SK-N-SH (cell line): Measurements from ENCODE around the gene LRRC73. TPM values are rescaled to one million over a fixed set of nuclear protein-coding genes. Genes with fewer than 3 reads are reported as not detected.

Experiments
- CTCF ChIA-PET: fragments of 300-600, 350-600 bp; formaldehyde crosslinking; extraction: SDS; loops from one replicate; lab custom pipeline; 2021; lab: Yijun Ruan, JAX
- POLR2A ChIA-PET: fragments of 350-600 bp; sonication (Branson Sonifier 250); formaldehyde crosslinking; extraction: SDS; loops from one replicate; lab custom pipeline; 2020; ENCODE audit warnings: antibody characterized with exemption, inconsistent platforms; lab: Yijun Ruan, JAX
- DNase-seq: peaks from one replicate; pipeline ENCODE4 v3.0.0; 2012
- H2AFZ ChIP-seq: fragments of 200-600 bp; sonication (generic); 2 replicates; pipeline ENCODE4 v1.8.1; 2016; ENCODE audit warnings: antibody characterized with exemption, mild to moderate bottlenecking, low read depth
- H3F3A ChIP-seq: fragments of 200-600 bp; sonication (generic); replicated peaks from 2 replicates; pipeline ENCODE3; 2016; ENCODE audit warnings: antibody characterized with exemption, mild to moderate bottlenecking; ENCODE audit not compliant: insufficient read depth
- H3K27ac ChIP-seq, 2 experiments: fragments of 200-500 bp in 1 of 2; fragments of 200-600 bp in 1 of 2; sonication (Bioruptor generic) in 1 of 2; sonication (generic), shearing (Covaris generic) in 1 of 2; 2 replicates each; pipeline versions ENCODE4 v1.5.1 to v1.6.1; 2014 to 2016; ENCODE audit warnings: low read depth in 2 of 2, inconsistent platforms in 1 of 2, low read length in 1 of 2, mild to moderate bottlenecking in 1 of 2, mixed read lengths in 1 of 2
- H3K27me3 ChIP-seq: fragments of 200-600 bp; sonication (generic), shearing (Covaris generic); 2 replicates; pipeline ENCODE4 v1.6.1; 2016; ENCODE audit warnings: mixed run types; ENCODE audit not compliant: insufficient read depth
- H3K36me3 ChIP-seq, 2 experiments: fragments of 200-500 bp in 1 of 2; fragments of 200-600 bp in 1 of 2; sonication (Bioruptor generic) in 1 of 2; sonication (generic) in 1 of 2; replicated peaks in 1 of 2; 2 replicates each; pipeline versions ENCODE3 to v1.5.1; 2014 to 2016; ENCODE audit warnings: low read length in 1 of 2, mild to moderate bottlenecking in 1 of 2; ENCODE audit not compliant: insufficient read depth in 2 of 2, control insufficient read depth in 1 of 2
- H3K4me1 ChIP-seq, 2 experiments: fragments of 200-500 bp in 1 of 2; fragments of 200-600 bp in 1 of 2; sonication (Bioruptor generic) in 1 of 2; sonication (generic), shearing (Covaris generic) in 1 of 2; 2 replicates each; pipeline versions ENCODE4 v1.5.1 to v1.6.1; 2014 to 2016; ENCODE audit warnings: low read depth in 1 of 2, low read length in 1 of 2, mixed run types in 1 of 2; ENCODE audit not compliant: insufficient read depth in 2 of 2, control insufficient read depth in 1 of 2
- H3K4me2 ChIP-seq: fragments of 200-600 bp; sonication (generic), shearing (Covaris generic); 2 replicates; pipeline ENCODE4 v1.6.1; 2017; ENCODE audit warnings: mixed run types
- H3K4me3 ChIP-seq, 2 experiments: fragments of 200-500 bp in 1 of 2; fragments of 200-600 bp in 1 of 2; sonication (Bioruptor generic) in 1 of 2; sonication (generic), shearing (Covaris generic) in 1 of 2; 2 replicates each; pipeline versions ENCODE4 v1.5.1 to v1.8.1; 2014 to 2016; ENCODE audit warnings: low read depth in 2 of 2, inconsistent platforms in 1 of 2, low read length in 1 of 2, mild to moderate bottlenecking in 1 of 2, mixed read lengths in 1 of 2, moderate library complexity in 1 of 2
- H3K79me2 ChIP-seq: fragments of 200-600 bp; sonication (generic); 2 replicates; pipeline ENCODE4 v1.8.1; 2017; ENCODE audit warnings: mild to moderate bottlenecking; ENCODE audit not compliant: insufficient read depth
- H3K9ac ChIP-seq: fragments of 200-600 bp; sonication (generic); 2 replicates; pipeline ENCODE4 v1.6.1; 2017; ENCODE audit warnings: mixed run types
- H3K9me2 ChIP-seq: fragments of 200-600 bp; sonication (generic); 2 replicates; pipeline ENCODE4 v1.6.1; 2017; ENCODE audit warnings: mixed run types
- H3K9me3 ChIP-seq: fragments of 200-600 bp; sonication (generic); 2 replicates; pipeline ENCODE4 v1.6.1; 2017; ENCODE audit warnings: mixed run types, mild to moderate bottlenecking, moderate library complexity
- H4K20me1 ChIP-seq: fragments of 200-600 bp; sonication (generic); 2 replicates; pipeline ENCODE4 v1.6.1; 2017; ENCODE audit warnings: mild to moderate bottlenecking, mixed run types; ENCODE audit not compliant: insufficient read depth
- CHD2 ChIP-seq: fragments of 150-350 bp; IDR thresholded peaks from 2 replicates; pipeline ENCODE4 v1.6.1; 2018; ENCODE audit warnings: low read length; ENCODE audit not compliant: partially characterized antibody
- ELF1 ChIP-seq: IDR thresholded peaks from 2 replicates; pipeline ENCODE4 v1.4.0; 2012
- EZH2phosphoT487 ChIP-seq: fragments of 200-600 bp; sonication (generic); IDR thresholded peaks from 2 replicates; pipeline ENCODE4 v1.6.1; 2017; ENCODE audit warnings: low read depth, mixed run types, mild to moderate bottlenecking, antibody characterized with exemption, moderate library complexity, borderline replicate concordance
- FOXJ3 ChIP-seq: sonication (generic); formaldehyde crosslinking; IDR thresholded peaks from 2 replicates; pipeline ENCODE4 v1.5.1; 2020; ENCODE audit warnings: mild to moderate bottlenecking, missing genetic modification reagents
- FOXM1 ChIP-seq: IDR thresholded peaks from 2 replicates; pipeline ENCODE4 v1.4.0; 2012; ENCODE audit warnings: low read depth, mild to moderate bottlenecking
- MAX ChIP-seq: IDR thresholded peaks from 2 replicates; pipeline ENCODE4 v1.4.0; 2012; ENCODE audit warnings: low read depth
- MEF2A ChIP-seq: IDR thresholded peaks from 2 replicates; pipeline ENCODE4 v1.4.0; 2012; ENCODE audit warnings: low read depth, borderline replicate concordance
- MXI1 ChIP-seq: IDR thresholded peaks from 2 replicates; pipeline ENCODE4 v1.6.1; 2012; ENCODE audit warnings: mild to moderate bottlenecking, low read depth, low read length, improper control_type of control experiment
- RCOR1 ChIP-seq: fragments of 150-350 bp; IDR thresholded peaks from 2 replicates; pipeline ENCODE4 v1.6.1; 2017; ENCODE audit warnings: antibody characterized with exemption, low read length
- TAF1 ChIP-seq: IDR thresholded peaks from 2 replicates; pipeline ENCODE4 v1.6.1; 2012; ENCODE audit warnings: low read depth, mild to moderate bottlenecking, low read length, moderate library complexity, borderline replicate concordance
- YY1 ChIP-seq: IDR thresholded peaks from 2 replicates; pipeline ENCODE4 v1.4.0; 2012; ENCODE audit warnings: low read depth, mild to moderate bottlenecking
- ZBTB33 ChIP-seq: IDR thresholded peaks from 2 replicates; pipeline ENCODE4 v1.4.0; 2012; ENCODE audit warnings: low read depth, borderline replicate concordance
- WGBS: methylation state at CpG from one replicate; pipeline ENCODE4 v1.1.6; 2017; ENCODE audit warnings: low lambda C conversion rate; 5-methylcytosine and 5-hydroxymethylcytosine counted together
- polyA plus RNA-seq, 3 experiments: library from polyadenylated mRNA; depleted of rRNA; stranded (reverse); fragments of >200 nt; gene quantifications; 2 replicates each; pipeline ENCODE4 v1.2.3, GENCODE V29; 2012

Gene LRRC73
- polyA plus RNA-seq, 1 of the 3 experiments (the other 2 are of a cell fraction) = 0.89 TPM

GRCh38 chr6:43494766-43495165 is 15.4 kb downstream of the LRRC73 start (continued):
- TF ChIP-seq YY1 = no peak
- no peak for TF ChIP-seq TAF1
- TF ChIP-seq FOXJ3 (CRISPR knock-in tag) = no peak
- TF ChIP-seq EZH2phosphoT487 = no peak
- TF ChIP-seq, all 33 proteins: peak for 0

- Histone ChIP-seq H3K4me1 (peaks cover 14 to 43% of the 10 kb centered on the region in 2 experiments; a peak in 3 of 4 replicates), H3K79me2 (peaks cover 12% of the 10 kb centered on the region; the same call in 1 of the 2 replicates), H3F3A (no peaks in the 10 kb centered on the region), H3K27ac (no peak overlapping the region), H3K4me3 (no peak overlapping the region)
- ChIA-PET POLR2A (no interaction called here), CTCF (interaction anchor here (0.9 to 22.4 kb wide), 5 partner anchors 12 to 108 kb away, joined by 3 to 382 read pairs (median 22); partner anchors contain the start of genes ABCC10, DLK2, LRRC73 and TJAP1)
- DNase-seq = no peak
- WGBS = 97% methylated on average over 6 of the region's 6 CpGs
- TF ChIP-seq FOXJ3 (CRISPR knock-in tag) = no peak
- no peak for TF ChIP-seq MEF2A
- no peak for TF ChIP-seq ELF1
- TF ChIP-seq, all 33 proteins: peak for 0
- no peaks in the 10 kb centered on the region for H3K9me3 ChIP-seq
- H3K4me2 ChIP-seq = no peak overlapping the region
- H3K9me2 ChIP-seq = no peaks in the 10 kb centered on the region
- H4K20me1 ChIP-seq = peaks cover 29% of the 10 kb centered on the region; the same call in 1 of the 2 replicates
- no peaks in the 10 kb centered on the region for H3K27me3 ChIP-seq
- no peak overlapping the region for H3K9ac ChIP-seq
- H2AFZ ChIP-seq = no peak overlapping the region
- peaks cover 6 to 11% of the 10 kb centered on the region in 2 experiments for H3K36me3 ChIP-seq
These were observed 15.8 kb downstream of the LRRC73 start for GRCh38 chr6:43494321-43494720.

GRCh38 chr6:43493833-43494232 is 16.3 kb downstream of the LRRC73 start:
- Histone ChIP-seq H3K27me3 (no peaks in the 10 kb centered on the region), H2AFZ (no peak overlapping the region), H3K9me2 (no peaks in the 10 kb centered on the region), H3K4me3 (no peak overlapping the region), H3K79me2 (peaks cover 16% of the 10 kb centered on the region; the same call in 1 of the 2 replicates), H3K9ac (no peak overlapping the region), H3K4me1 (peaks cover 14 to 43% of the 10 kb centered on the region in 2 experiments), H3K36me3 (peaks cover under 1 to 6% of the 10 kb centered on the region in 2 experiments), H3F3A (no peaks in the 10 kb centered on the region), H3K27ac (no peak overlapping the region), H4K20me1 (peaks cover 34% of the 10 kb centered on the region; the same call in 1 of the 2 replicates), H3K4me2 (no peak overlapping the region), H3K9me3 (no peaks in the 10 kb centered on the region)
- ChIA-PET CTCF (interaction anchor here (0.8 to 22.4 kb wide), 5 partner anchors 13 to 107 kb away, joined by 3 to 382 read pairs (median 22); partner anchors contain the start of genes DLK2, LRRC73 and TJAP1), POLR2A (interaction anchor here (2.1 kb wide), 1 partner anchor 13 kb away, joined by 8 read pairs; no protein-coding TSS in a partner anchor)
- TF ChIP-seq CHD2 (no peak), MAX (no peak), ZBTB33 (no peak), MEF2A (no peak), FOXM1 (no peak), RCOR1 (no peak), MXI1 (no peak)
- WGBS = over 99% methylated on average over 7 of the region's 7 CpGs
- DNase-seq = no peak
